Right lobe of liver (tissue), 6 donors: ENCODE data around the gene RAB32. TPM values are rescaled to one million over a fixed set of nuclear protein-coding genes. Genes with fewer than 3 reads are reported as not detected.
A peak's percentile ranks its signal among the peaks of the same experiment; 100 is the strongest.
"Not testable (repeated sequence)": the region's sequence is repeated elsewhere in the genome, so short reads cannot be mapped to it uniquely, and the experiment has no call there.

Experiments used
- ATAC-seq, 4 donors: fragments of 200-7000 bp; cut with Tn5 transposase; one replicate each; pipeline ENCODE4 v1.9.1; 2020; ENCODE audit warnings: mild to moderate bottlenecking in 4 of 4, moderate library complexity in 4 of 4
- DNase-seq, 3 donors: peaks; one replicate each; pipeline ENCODE4 v3.0.0-alpha.2; 2020
- H3K27ac ChIP-seq, 3 donors: fragments of 200-600 bp; one replicate each; pipeline ENCODE4 v1.8.0; 2022
- H3K27me3 ChIP-seq, 2 donors: fragments of 200-600 bp; one replicate each; pipeline ENCODE4 v1.8.0; 2022
- H3K36me3 ChIP-seq, 4 donors: fragments of 200-600 bp; sonication (generic) in 1 of 4; one replicate each; pipeline versions ENCODE4 v1.5.1 to v1.8.0; 2017 to 2022; ENCODE audit warnings: control low read depth in 1 of 4
- H3K4me1 ChIP-seq, 4 donors: fragments of 200-600 bp; sonication (generic) in 1 of 4; one replicate each; pipeline versions ENCODE4 v1.5.1 to v1.8.0; 2017 to 2022; ENCODE audit warnings: control low read depth in 1 of 4
- H3K4me3 ChIP-seq, 3 donors: fragments of 200-600 bp; one replicate each; pipeline ENCODE4 v1.8.0; 2022
- H3K9me3 ChIP-seq, 4 donors: fragments of 200-600 bp; sonication (generic) in 1 of 4; one replicate each; pipeline versions ENCODE4 v1.5.1 to v1.8.0; 2017 to 2022; ENCODE audit warnings: control low read depth in 1 of 4
- POLR2A ChIP-seq: fragments of 450-650 bp; IDR thresholded peaks from one replicate; pipeline ENCODE4 v1.6.1; 2017; ENCODE audit warnings: antibody characterized with exemption, mild to moderate bottlenecking
- WGBS: methylation state at CpG from one replicate; pipeline ENCODE4 v1.1.6; 2018; ENCODE audit warnings: low coverage, low lambda C conversion rate; ENCODE audit not compliant: insufficient coverage; ENCODE audit errors: missing lambda C conversion rate; 5-methylcytosine and 5-hydroxymethylcytosine counted together
- intact Hi-C, 2 donors: fragments of 100-400 bp; cut with DNase I; formaldehyde crosslinking; loops; one replicate each; pipeline versions ENCODE4 v1.11.2 to v1.14.1; 2022
- total RNA-seq, 6 experiments: library from RNA; depleted of rRNA in 2 of 6; stranded (reverse); fragments of >200 nt in 2 of 6; fragmentation: NEBNext Ultra II Directional in 3 of 6; extraction: Animal tissue kit (Norgen Biotek cat#: 25700) in 3 of 6; gene quantifications; one replicate each; pipeline versions ENCODE4 v1.1.0 to v1.2.4, GENCODE V29; 2016 to 2023
- TF ChIP-seq, protein P1 (sequence below), 4 donors: fragments of 200-600 bp in 3 of 4; fragments of 450-650 bp in 1 of 4; IDR thresholded peaks; one replicate each; pipeline versions ENCODE4 v1.5.1 to v1.8.0; 2016 to 2022; ENCODE audit warnings: antibody characterized with exemption in 4 of 4, mild to moderate bottlenecking in 2 of 4
- donor health status: DM: no; HTN: yes; CAD: no.
- donor health status: DM: no; HTN: no; CAD: no.
- donor health status: DM: no; HTN: no; CAD: no.
- donor health status: DM: no; HTN: yes; CAD: no.
- donor health status: DM: no; HTN: yes; CAD: no.

RAB32 gene
- total RNA-seq, 6 experiments from 2014 or later, result 12.7 to 55.1 (median 29.2) TPM

DNA sequence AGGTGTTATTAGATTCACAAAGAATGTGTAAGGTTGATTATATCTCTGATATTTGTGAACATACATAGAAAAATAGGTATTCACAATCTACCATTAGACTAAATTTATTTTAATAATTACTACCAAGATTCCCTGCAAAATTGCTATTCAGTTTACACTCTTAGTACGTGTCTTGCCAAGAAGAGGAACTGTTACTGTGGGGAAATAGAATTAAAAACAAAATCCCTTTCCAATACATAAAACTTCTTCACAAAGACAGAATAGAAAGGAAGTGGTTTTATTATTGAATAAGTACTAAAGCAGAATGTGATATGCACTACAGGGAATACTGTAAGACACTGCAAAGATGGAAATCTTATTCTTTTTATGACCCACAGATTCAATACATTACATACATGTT is 17.0 kb downstream of the RAB32 start:
- no peak overlapping the region for H3K27ac ChIP-seq
- no peak for ATAC-seq
- H3K27me3 ChIP-seq, result no peaks in the 10 kb centered on the region
- DNase-seq, result no peak
- H3K4me3 ChIP-seq, result no peak overlapping the region
- intact Hi-C loops, result no loop called here
- TF ChIP-seq, protein P1, sequence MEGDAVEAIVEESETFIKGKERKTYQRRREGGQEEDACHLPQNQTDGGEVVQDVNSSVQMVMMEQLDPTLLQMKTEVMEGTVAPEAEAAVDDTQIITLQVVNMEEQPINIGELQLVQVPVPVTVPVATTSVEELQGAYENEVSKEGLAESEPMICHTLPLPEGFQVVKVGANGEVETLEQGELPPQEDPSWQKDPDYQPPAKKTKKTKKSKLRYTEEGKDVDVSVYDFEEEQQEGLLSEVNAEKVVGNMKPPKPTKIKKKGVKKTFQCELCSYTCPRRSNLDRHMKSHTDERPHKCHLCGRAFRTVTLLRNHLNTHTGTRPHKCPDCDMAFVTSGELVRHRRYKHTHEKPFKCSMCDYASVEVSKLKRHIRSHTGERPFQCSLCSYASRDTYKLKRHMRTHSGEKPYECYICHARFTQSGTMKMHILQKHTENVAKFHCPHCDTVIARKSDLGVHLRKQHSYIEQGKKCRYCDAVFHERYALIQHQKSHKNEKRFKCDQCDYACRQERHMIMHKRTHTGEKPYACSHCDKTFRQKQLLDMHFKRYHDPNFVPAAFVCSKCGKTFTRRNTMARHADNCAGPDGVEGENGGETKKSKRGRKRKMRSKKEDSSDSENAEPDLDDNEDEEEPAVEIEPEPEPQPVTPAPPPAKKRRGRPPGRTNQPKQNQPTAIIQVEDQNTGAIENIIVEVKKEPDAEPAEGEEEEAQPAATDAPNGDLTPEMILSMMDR (IDR thresholded peaks at IDR 0.05), result no peak
- no peak for TF ChIP-seq POLR2A
- no peaks in the 10 kb centered on the region for H3K9me3 ChIP-seq
- no peaks in the 10 kb centered on the region for H3K4me1 ChIP-seq
- 58% methylated on average over 1 of the region's 1 CpG for WGBS
- peaks cover 0 to under 1% (median 0%) of the 10 kb centered on the region in 4 donors for H3K36me3 ChIP-seq

- H3K27ac ChIP-seq, ATAC-seq, H3K9me3 ChIP-seq, H3K4me3 ChIP-seq, H3K36me3 ChIP-seq, H3K27me3 ChIP-seq, intact Hi-C loops, H3K4me1 ChIP-seq, DNase-seq: not testable (repeated sequence)
- WGBS, result 56% methylated on average over 2 of the region's 2 CpGs
These were observed 23.0 kb downstream of the RAB32 start for GRCh38 chr6:146566661-146567060.

DNA sequence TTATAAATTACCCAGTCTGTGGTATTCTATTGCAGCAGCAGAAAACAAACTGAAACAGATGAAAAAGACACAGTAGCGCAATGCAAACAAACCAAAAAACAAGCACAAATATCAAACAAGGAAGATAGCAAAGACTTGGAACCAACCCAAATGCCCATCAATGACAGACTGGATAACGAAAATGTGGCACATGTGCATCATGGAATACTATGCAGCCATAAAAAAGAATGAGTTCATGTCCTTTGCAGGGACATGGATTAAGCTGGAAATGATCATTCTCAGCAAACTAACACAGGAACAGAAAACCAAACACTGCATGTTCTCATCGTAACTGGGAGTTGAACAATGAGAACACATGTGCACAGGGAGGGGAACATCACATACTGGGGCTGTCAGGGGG is 25.0 kb downstream of the RAB32 start:
- 63% methylated on average over 3 of the region's 3 CpGs for WGBS
- H3K27ac ChIP-seq, H3K27me3 ChIP-seq, H3K36me3 ChIP-seq, intact Hi-C loops, H3K9me3 ChIP-seq, ATAC-seq, H3K4me3 ChIP-seq, DNase-seq, H3K4me1 ChIP-seq: not testable (repeated sequence)

GRCh38 chr6:146574211-146574610 is 30.6 kb downstream of the RAB32 start:
- WGBS, result 85% methylated on average over 1 of the region's 1 CpG

DNA sequence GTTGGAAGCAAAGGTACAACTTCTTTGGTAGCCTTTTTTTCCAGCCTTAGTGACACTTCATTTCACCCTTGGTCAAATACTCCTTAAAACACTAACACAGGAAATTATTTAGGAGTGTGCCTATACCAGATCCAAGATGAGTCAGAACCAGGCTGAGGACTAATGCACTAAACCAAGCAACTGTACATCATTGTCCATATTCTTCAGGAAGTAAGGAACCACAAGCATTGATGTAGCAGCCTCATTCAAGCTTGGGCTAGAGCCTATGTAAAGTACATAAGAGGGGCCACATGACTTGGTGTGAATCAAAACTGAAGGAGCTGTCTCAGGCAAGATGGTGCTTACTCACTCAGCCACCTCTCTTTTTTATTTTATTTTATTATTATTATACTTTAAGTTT is 34.4 kb downstream of the RAB32 start:
- intact Hi-C loops, result no loop called here
- no peak for TF ChIP-seq POLR2A
- TF ChIP-seq, protein P1 (IDR thresholded peaks at IDR 0.05), result no peak
- Histone ChIP-seq H3K4me3 (no peak overlapping the region), H3K36me3 (no peaks in the 10 kb centered on the region), H3K27ac (no peak overlapping the region), H3K9me3 (no peaks in the 10 kb centered on the region), H3K27me3 (no peaks in the 10 kb centered on the region), H3K4me1 (no peaks in the 10 kb centered on the region)
- DNase-seq (no peak), ATAC-seq (no peak)

More at GRCh38 chr6:146574211-146574610, 30.6 kb downstream of the RAB32 start:
- no peak overlapping the region for H3K4me3 ChIP-seq
- H3K9me3 ChIP-seq, result no peaks in the 10 kb centered on the region
- ATAC-seq (no peak), DNase-seq (no peak)
- intact Hi-C loops, result no loop called here
- no peak overlapping the region for H3K27ac ChIP-seq
- no peaks in the 10 kb centered on the region for H3K4me1 ChIP-seq
- H3K27me3 ChIP-seq, result no peaks in the 10 kb centered on the region
- no peak for TF ChIP-seq POLR2A
- TF ChIP-seq, protein P1 (IDR thresholded peaks at IDR 0.05), result no peak
- no peaks in the 10 kb centered on the region for H3K36me3 ChIP-seq

DNA sequence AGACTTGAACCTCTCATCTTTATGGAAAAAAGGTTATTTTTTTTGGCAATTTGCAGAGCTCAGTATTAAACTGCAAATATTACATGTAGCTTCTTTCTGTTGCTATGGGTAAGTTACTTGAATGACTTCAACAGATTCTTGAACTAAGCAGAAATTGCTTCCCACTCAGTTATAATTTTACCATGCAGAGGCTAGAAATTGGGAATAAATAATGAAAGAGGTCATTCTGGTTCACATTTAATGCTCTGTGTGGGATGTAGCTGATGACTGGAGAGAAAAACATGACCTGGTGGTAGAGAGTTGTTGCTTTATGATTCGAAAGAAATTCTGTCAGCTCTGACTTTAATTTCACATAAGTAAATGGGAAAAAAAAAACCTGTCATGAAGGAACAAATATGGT is 38.3 kb downstream of the RAB32 start:
- peak in 1 of 4 donors; percentile 44 for ATAC-seq
- WGBS, result 21% methylated on average over 1 of the region's 1 CpG

More for the DNA sequence above, 38.3 kb downstream of the RAB32 start:
- no peaks in the 10 kb centered on the region for H3K4me1 ChIP-seq
- no peaks in the 10 kb centered on the region for H3K27me3 ChIP-seq
- TF ChIP-seq POLR2A, result no peak
- TF ChIP-seq, protein P1 (IDR thresholded peaks at IDR 0.05), result no peak
- H3K27ac ChIP-seq, result no peak overlapping the region
- no peak overlapping the region for H3K4me3 ChIP-seq
- intact Hi-C loops, result no loop called here
- H3K9me3 ChIP-seq, result no peaks in the 10 kb centered on the region
- no peaks in the 10 kb centered on the region for H3K36me3 ChIP-seq
- no peak for DNase-seq
